Measurements from ENCODE around the gene ORMDL3. TPM values are rescaled to one million over a fixed set of nuclear protein-coding genes. Genes with fewer than 3 reads are reported as not detected.

ORMDL3 gene
- polyA plus RNA-seq, 3 donors: 9.4 to 13.5 (median 11.8) TPM

DNA sequence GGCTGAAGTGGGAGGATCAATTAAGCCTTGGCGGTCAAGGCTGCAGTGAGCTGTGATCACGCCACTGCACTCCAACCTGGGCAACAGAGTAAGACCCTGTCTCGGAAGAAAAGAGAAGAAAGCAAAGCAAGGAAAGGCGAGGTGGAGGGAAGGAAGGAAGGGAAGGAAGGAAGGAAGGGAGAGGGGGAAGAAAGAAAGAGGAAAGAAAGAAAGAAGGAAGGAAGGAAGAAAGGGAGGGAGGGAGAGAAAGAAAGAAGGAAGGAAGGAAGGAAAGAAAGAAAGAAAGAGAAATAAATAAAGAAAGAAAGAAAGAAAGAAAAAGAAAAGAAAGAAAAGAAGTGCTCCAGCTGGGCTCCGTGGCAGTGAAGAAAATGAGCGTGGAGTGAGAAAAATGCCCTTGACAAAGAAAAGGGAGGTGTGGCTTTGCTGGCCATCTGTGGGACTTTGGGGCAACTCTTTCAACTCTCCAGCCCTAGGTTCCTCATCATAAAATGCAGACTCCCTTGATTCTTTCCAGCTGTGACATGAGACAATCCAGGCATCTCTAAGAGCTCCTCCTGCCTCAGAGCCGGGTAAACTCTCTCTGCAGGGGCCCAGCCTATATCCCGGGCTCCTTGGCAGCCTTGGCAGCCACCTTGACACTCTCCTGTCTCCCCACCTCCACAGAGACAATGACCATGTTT is 37.8 kb upstream of the ORMDL3 start:
- no peak for TF ChIP-seq CTCF (IDR thresholded peaks at IDR 0.05)
- Mint-ChIP-seq H3K4me3 (no peak overlapping the region), H3K4me1 (peaks cover 43% of the 10 kb centered on the region), H3K36me3 (no peaks in the 10 kb centered on the region), H3K27ac (peak overlapping the region in 3 of 7 donors; percentile 32 to 86 (median 58)), H3K27me3 (ENCODE audit: low read depth in 3 of 3) (peaks cover 0 to 4% (median 2%) of the 10 kb centered on the region in 3 donors), H3K9me3 (peaks cover 0 to 3% (median 0%) of the 10 kb centered on the region in 7 donors)
- Histone ChIP-seq H3K4me3 (replicated peaks in 1 of 3; ENCODE audit: low read depth in 2 of 3, low read length in 3 of 3) (no peak overlapping the region), H3K36me3 (replicated peaks in 1 of 2; ENCODE audit: control insufficient read depth in 1 of 2, insufficient read depth in 2 of 2, low read length in 2 of 2) (no peaks in the 10 kb centered on the region), H3K9ac (ENCODE audit: insufficient read depth, low read length, poor library complexity, severe bottlenecking) (no peak overlapping the region), H3K27ac (ENCODE audit: low read depth in 1 of 2, low read length in 2 of 2) (no peak overlapping the region), H3K9me3 (replicated peaks in 1 of 2; ENCODE audit: control insufficient read depth in 1 of 2, insufficient read depth in 1 of 2, low read length in 2 of 2) (no peaks in the 10 kb centered on the region), H3K4me1 (ENCODE audit: control insufficient read depth in 1 of 2, insufficient read depth in 2 of 2, low read length in 2 of 2) (peaks cover 35 to 39% of the 10 kb centered on the region in 2 donors), H3K79me2 (ENCODE audit: insufficient read depth, low read length) (no peaks in the 10 kb centered on the region), H4K20me1 (ENCODE audit: insufficient read depth, low read length) (no peaks in the 10 kb centered on the region), H3K27me3 (ENCODE audit: control insufficient read depth in 2 of 2, insufficient read depth in 2 of 2, low read length in 2 of 2) (no peaks in the 10 kb centered on the region), H2AFZ (ENCODE audit: insufficient read depth, low read depth, low read length, poor library complexity, severe bottlenecking) (no peak overlapping the region), H3K4me2 (replicated peaks; ENCODE audit: extremely low read depth, low read length, poor library complexity, severe bottlenecking) (no peak overlapping the region)
- 82% methylated on average over 5 of the region's 8 CpGs for WGBS (ENCODE audit: insufficient coverage)
- no peak for DNase-seq
- intact Hi-C loops (cut with micrococcal nuclease): no loop called here

- peaks cover 39% of the 10 kb centered on the region for H3K4me1 Mint-ChIP-seq
- H3K27me3 ChIP-seq (ENCODE audit: control insufficient read depth in 2 of 2, insufficient read depth in 2 of 2, low read length in 2 of 2): no peaks in the 10 kb centered on the region
- no peaks in the 10 kb centered on the region for H3K9me3 ChIP-seq (replicated peaks in 1 of 2; ENCODE audit: control insufficient read depth in 1 of 2, insufficient read depth in 1 of 2, low read length in 2 of 2)
- H3K27me3 Mint-ChIP-seq (ENCODE audit: low read depth in 3 of 3): peaks cover 0 to 4% (median 2%) of the 10 kb centered on the region in 3 donors
- no peak overlapping the region for H3K4me3 ChIP-seq (replicated peaks in 1 of 3; ENCODE audit: low read depth in 2 of 3, low read length in 3 of 3)
- DNase-seq: no peak
- peaks cover 32% of the 10 kb centered on the region in 2 donors for H3K4me1 ChIP-seq (ENCODE audit: control insufficient read depth in 1 of 2, insufficient read depth in 2 of 2, low read length in 2 of 2)
- H3K27ac Mint-ChIP-seq: no peak overlapping the region
- H3K36me3 ChIP-seq (replicated peaks in 1 of 2; ENCODE audit: control insufficient read depth in 1 of 2, insufficient read depth in 2 of 2, low read length in 2 of 2): no peaks in the 10 kb centered on the region
- H3K4me2 ChIP-seq (replicated peaks; ENCODE audit: extremely low read depth, low read length, poor library complexity, severe bottlenecking): no peak overlapping the region
- WGBS (ENCODE audit: insufficient coverage): 85% methylated on average over 5 of the region's 6 CpGs
- H4K20me1 ChIP-seq (ENCODE audit: insufficient read depth, low read length): no peaks in the 10 kb centered on the region
- no peak for TF ChIP-seq CTCF (IDR thresholded peaks at IDR 0.05)
- no peak overlapping the region for H3K4me3 Mint-ChIP-seq
- no peak overlapping the region for H3K9ac ChIP-seq (ENCODE audit: insufficient read depth, low read length, poor library complexity, severe bottlenecking)
- H3K36me3 Mint-ChIP-seq: no peaks in the 10 kb centered on the region
- intact Hi-C loops (cut with micrococcal nuclease): no loop called here
- no peaks in the 10 kb centered on the region for H3K79me2 ChIP-seq (ENCODE audit: insufficient read depth, low read length)
- H3K27ac ChIP-seq (ENCODE audit: low read depth in 1 of 2, low read length in 2 of 2): no peak overlapping the region
- H3K9me3 Mint-ChIP-seq: peaks cover 0 to 3% (median 0%) of the 10 kb centered on the region in 7 donors
- H2AFZ ChIP-seq (ENCODE audit: insufficient read depth, low read depth, low read length, poor library complexity, severe bottlenecking): no peak overlapping the region
These were observed 36.4 kb upstream of the ORMDL3 start for GRCh38 chr17:39963829-39964228.
